ENCODE results near the gene CXCL16. TPM values are rescaled to one million over a fixed set of nuclear protein-coding genes. Genes with fewer than 3 reads are reported as not detected.
"Not testable (repeated sequence)": the region's sequence is repeated elsewhere in the genome, so short reads cannot be mapped to it uniquely, and the experiment has no call there.

CXCL16 gene
- total RNA-seq, 1 experiment from 2014 or later = 0.29 TPM

- DNase-seq (ENCODE audit: low read depth) = not testable (repeated sequence)
Observed at GRCh38 chr17:4699401-4700056, 40.2 kb downstream of the CXCL16 start.

GRCh38 chr17:4696437-4696805 lies 43.3 kb downstream of the CXCL16 start:
- no peak for DNase-seq (ENCODE audit: low read depth)

GRCh38 chr17:4693416-4693815 lies 46.3 kb downstream of the CXCL16 start:
- no peak for DNase-seq (ENCODE audit: low read depth)

- no peak for DNase-seq (ENCODE audit: low read depth)
Observed at GRCh38 chr17:4691686-4692085, 48.0 kb downstream of the CXCL16 start.

GRCh38 chr17:4690745-4691144 lies 49.0 kb downstream of the CXCL16 start:
- DNase-seq (ENCODE audit: low read depth) = no peak

- DNase-seq (ENCODE audit: low read depth) = not testable (repeated sequence)
Observed at GRCh38 chr17:4689872-4690271, 49.9 kb downstream of the CXCL16 start.

- DNase-seq (ENCODE audit: low read depth) = not testable (repeated sequence)
Observed at GRCh38 chr17:4683739-4684138, 56.0 kb downstream of the CXCL16 start.

Other genes with a start within 250 kb of the CXCL16 start
- 0.06 and 0.23 TPM in 2 replicates for gene SPNS2, start 241.0 kb downstream of the CXCL16 start, total RNA-seq (2014; rRNA removed)
- gene MYBBP1A, start 184.5 kb downstream of the CXCL16 start, total RNA-seq (2014; rRNA removed) = 58.8 and 69.1 TPM in 2 replicates
- not detected in 2 replicates for gene GGT6, start 179.4 kb downstream of the CXCL16 start, total RNA-seq (2014; rRNA removed)
- gene SMTNL2, start 155.4 kb downstream of the CXCL16 start, total RNA-seq (2014; rRNA removed) = not detected in 2 replicates
- not detected in 2 replicates for gene ALOX15, start 98.2 kb downstream of the CXCL16 start, total RNA-seq (2014; rRNA removed)
- gene PELP1, start 35.8 kb downstream of the CXCL16 start, total RNA-seq (2014; rRNA removed) = 19.0 and 22.4 TPM in 2 replicates
- 9.0 and 12.6 TPM in 2 replicates for gene ARRB2, start 29.3 kb downstream of the CXCL16 start, total RNA-seq (2014; rRNA removed)
- 16.0 and 23.6 TPM in 2 replicates for gene MED11, start 8.5 kb downstream of the CXCL16 start, total RNA-seq (2014; rRNA removed)
- gene ZMYND15, start 95 bp downstream of the CXCL16 start, total RNA-seq (2014; rRNA removed) = 0.06 TPM in 1 of 2 replicates, not detected in the other
- gene TM4SF5, start 32.0 kb upstream of the CXCL16 start, total RNA-seq (2014; rRNA removed) = not detected in 2 replicates
- 0.17 and 0.38 TPM in 2 replicates for gene VMO1, start 46.4 kb upstream of the CXCL16 start, total RNA-seq (2014; rRNA removed)
- gene GLTPD2, start 49.0 kb upstream of the CXCL16 start, total RNA-seq (2014; rRNA removed) = not detected in 2 replicates
- gene PSMB6, start 56.2 kb upstream of the CXCL16 start, total RNA-seq (2014; rRNA removed) = 165 and 204 TPM in 2 replicates
- 13.6 and 15.3 TPM in 2 replicates for gene PLD2, start 67.2 kb upstream of the CXCL16 start, total RNA-seq (2014; rRNA removed)
- gene MINK1, start 93.4 kb upstream of the CXCL16 start, total RNA-seq (2014; rRNA removed) = 26.7 and 33.6 TPM in 2 replicates
- gene C17orf107, start 159.6 kb upstream of the CXCL16 start, total RNA-seq (2014; rRNA removed) = under 0.01 and 0.06 TPM in 2 replicates
- 0.19 TPM in 1 of 2 replicates, not detected in the other for gene CHRNE, start 163.2 kb upstream of the CXCL16 start, total RNA-seq (2014; rRNA removed)
- not detected in 2 replicates for gene GP1BA, start 192.3 kb upstream of the CXCL16 start, total RNA-seq (2014; rRNA removed)
- gene SLC25A11, start 200.1 kb upstream of the CXCL16 start, total RNA-seq (2014; rRNA removed) = 92.3 and 93.5 TPM in 2 replicates
- gene RNF167, start 200.3 kb upstream of the CXCL16 start, total RNA-seq (2014; rRNA removed) = 34.4 and 38.2 TPM in 2 replicates
- 1,610 and 1,782 TPM in 2 replicates for gene PFN1, start 208.6 kb upstream of the CXCL16 start, total RNA-seq (2014; rRNA removed)
- gene ENO3, start 211.2 kb upstream of the CXCL16 start, total RNA-seq (2014; rRNA removed) = 5.2 and 7.9 TPM in 2 replicates
- gene SPAG7, start 227.9 kb upstream of the CXCL16 start, total RNA-seq (2014; rRNA removed) = 69.6 and 75.0 TPM in 2 replicates
- 12.4 and 13.2 TPM in 2 replicates for gene CAMTA2, start 247.7 kb upstream of the CXCL16 start, total RNA-seq (2014; rRNA removed)

Data from LHCN-M2 (cell line).